Measurements from ENCODE around the gene SLC25A21. TPM values are rescaled to one million over a fixed set of nuclear protein-coding genes. Genes with fewer than 3 reads are reported as not detected.

SLC25A21 gene
- total RNA-seq, 1 donor from 2014 or later, result 0.81 TPM

DNA sequence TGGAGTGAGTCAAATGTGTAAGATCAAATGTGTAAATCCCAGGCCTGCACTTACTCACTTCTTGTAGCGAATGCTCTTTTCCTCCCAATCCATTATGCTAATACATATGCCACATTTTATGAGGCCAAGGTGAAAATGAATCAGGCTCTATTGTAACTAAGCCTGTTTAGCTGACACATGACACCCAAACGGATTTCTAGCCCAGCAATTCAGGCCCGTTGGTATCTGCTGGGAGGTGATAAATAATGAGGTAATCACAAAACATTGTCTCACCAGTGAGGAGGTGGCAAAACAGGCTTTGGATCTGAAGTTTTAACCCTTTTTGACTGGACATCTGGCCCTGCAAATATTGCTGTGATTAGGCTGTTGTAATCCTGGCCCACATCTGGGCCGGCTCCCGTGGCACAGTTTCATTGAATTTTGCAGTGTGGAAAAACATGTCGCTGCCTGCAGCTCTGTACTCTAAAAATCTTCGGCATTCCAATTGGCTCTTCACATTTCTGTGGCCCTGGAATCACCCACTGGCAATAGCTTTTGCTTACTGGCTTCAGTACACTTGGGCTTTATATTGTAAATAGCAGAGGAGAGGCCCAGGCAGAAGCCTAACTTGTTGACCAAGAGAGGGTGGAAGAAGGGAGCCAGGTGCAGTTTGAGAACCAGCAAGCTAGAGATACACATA lies 404.7 kb downstream of the SLC25A21 start:
- TF ChIP-seq, protein P1, sequence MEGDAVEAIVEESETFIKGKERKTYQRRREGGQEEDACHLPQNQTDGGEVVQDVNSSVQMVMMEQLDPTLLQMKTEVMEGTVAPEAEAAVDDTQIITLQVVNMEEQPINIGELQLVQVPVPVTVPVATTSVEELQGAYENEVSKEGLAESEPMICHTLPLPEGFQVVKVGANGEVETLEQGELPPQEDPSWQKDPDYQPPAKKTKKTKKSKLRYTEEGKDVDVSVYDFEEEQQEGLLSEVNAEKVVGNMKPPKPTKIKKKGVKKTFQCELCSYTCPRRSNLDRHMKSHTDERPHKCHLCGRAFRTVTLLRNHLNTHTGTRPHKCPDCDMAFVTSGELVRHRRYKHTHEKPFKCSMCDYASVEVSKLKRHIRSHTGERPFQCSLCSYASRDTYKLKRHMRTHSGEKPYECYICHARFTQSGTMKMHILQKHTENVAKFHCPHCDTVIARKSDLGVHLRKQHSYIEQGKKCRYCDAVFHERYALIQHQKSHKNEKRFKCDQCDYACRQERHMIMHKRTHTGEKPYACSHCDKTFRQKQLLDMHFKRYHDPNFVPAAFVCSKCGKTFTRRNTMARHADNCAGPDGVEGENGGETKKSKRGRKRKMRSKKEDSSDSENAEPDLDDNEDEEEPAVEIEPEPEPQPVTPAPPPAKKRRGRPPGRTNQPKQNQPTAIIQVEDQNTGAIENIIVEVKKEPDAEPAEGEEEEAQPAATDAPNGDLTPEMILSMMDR (conservative IDR thresholded peaks at IDR 0.05; ENCODE audit: low read depth, low read length), result no peak
- no peak overlapping the region for H3K4me3 ChIP-seq (ENCODE audit: low read depth, low read length)

GRCh38 chr14:36766974-36767373 lies 405.4 kb downstream of the SLC25A21 start:
- TF ChIP-seq, protein P1 (conservative IDR thresholded peaks at IDR 0.05; ENCODE audit: low read depth, low read length), result no peak
- H3K4me3 ChIP-seq (ENCODE audit: low read depth, low read length), result no peak overlapping the region
- no peak for DNase-seq (ENCODE audit: low read depth)

More for the DNA sequence above, 404.7 kb downstream of the SLC25A21 start:
- DNase-seq (ENCODE audit: low read depth), result no peak

- no peak overlapping the region for H3K4me3 ChIP-seq (ENCODE audit: low read depth, low read length)
- TF ChIP-seq, protein P1 (conservative IDR thresholded peaks at IDR 0.05; ENCODE audit: low read depth, low read length), result no peak
- DNase-seq (ENCODE audit: low read depth), result no peak
Measured at GRCh38 chr14:36757734-36758601, 414.4 kb downstream of the SLC25A21 start.

DNA sequence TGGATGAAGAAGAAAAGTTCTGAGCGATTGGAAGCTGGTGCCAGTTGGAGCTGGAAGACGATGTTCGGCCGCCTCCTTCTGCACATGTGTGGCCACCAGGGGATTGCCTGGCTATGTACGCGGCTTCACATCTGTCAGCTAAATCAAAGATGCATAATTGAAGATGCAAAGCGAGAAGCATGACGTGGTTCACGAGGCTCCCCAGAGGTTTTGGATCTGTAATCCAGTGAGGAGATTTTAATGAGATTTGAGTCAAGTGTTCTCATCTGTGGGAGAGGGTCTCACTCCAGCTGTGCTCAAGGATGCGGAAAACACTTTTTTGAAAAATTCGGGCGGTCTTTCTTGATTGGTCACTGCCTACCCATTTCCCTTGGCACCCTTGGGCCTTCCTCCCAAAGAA lies 416.2 kb downstream of the SLC25A21 start:
- TF ChIP-seq, protein P1 (conservative IDR thresholded peaks at IDR 0.05; ENCODE audit: low read depth, low read length), result no peak

DNA sequence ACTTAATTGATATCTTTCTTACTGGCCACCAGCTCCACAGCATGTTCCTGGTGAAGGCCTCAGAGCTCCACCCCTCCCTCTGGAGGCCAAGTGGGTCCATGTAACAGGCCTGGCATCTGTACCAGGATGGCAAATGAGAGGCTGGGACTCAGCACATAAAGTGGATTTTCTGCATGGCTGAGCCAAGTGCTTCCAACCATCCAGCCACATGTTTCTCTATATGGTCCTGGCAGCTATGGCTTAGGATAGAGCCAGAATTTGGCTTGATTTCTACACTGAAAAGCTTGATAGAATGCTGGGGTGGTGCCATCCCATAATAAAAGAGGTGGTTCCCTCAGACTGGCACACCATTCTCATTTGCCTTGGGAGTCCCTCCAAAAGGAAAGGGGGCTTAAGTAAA lies 416.6 kb downstream of the SLC25A21 start:
- H3K4me3 ChIP-seq (ENCODE audit: low read depth, low read length), result no peak overlapping the region
- TF ChIP-seq, protein P1 (conservative IDR thresholded peaks at IDR 0.05; ENCODE audit: low read depth, low read length), result no peak
- no peak for DNase-seq (ENCODE audit: low read depth)

More for the DNA sequence above, 416.2 kb downstream of the SLC25A21 start:
- no peak overlapping the region for H3K4me3 ChIP-seq (ENCODE audit: low read depth, low read length)
- no peak for DNase-seq (ENCODE audit: low read depth)

DNA sequence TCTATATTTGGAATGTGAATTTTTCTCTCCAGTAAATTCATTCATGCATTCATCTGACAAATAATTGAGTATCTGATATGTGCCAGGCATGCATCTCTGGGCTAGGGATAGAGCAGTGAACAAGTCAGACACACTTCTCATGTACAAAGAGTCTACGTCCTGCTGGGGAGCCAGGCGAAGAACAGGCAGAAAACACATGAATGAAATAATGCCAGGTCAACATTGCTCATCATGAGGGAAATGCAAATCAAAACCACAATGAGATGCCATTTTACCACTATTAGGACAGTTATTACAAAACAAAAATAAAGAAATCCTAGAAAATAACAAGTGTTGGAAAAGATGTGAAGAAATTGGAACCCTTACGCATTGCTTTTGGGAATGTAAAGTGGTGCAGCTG lies 420.5 kb downstream of the SLC25A21 start:
- TF ChIP-seq, protein P1 (conservative IDR thresholded peaks at IDR 0.05; ENCODE audit: low read depth, low read length), result no peak
- no peak overlapping the region for H3K4me3 ChIP-seq (ENCODE audit: low read depth, low read length)
- DNase-seq (ENCODE audit: low read depth), result no peak

Data from epithelial cell of proximal tubule (primary cell).